HepG2 (cell line): ENCODE measurements around the gene FZD4. TPM values are rescaled to one million over a fixed set of nuclear protein-coding genes. Genes with fewer than 3 reads are reported as not detected.

Source experiments
- AHR ChIP-seq: IDR thresholded peaks from 2 replicates; pipeline ENCODE4 v1.6.1; 2018; ENCODE audit warnings: missing genetic modification reagents, missing compliant biosample characterization
- GLI4 ChIP-seq: sonication (generic); formaldehyde crosslinking; IDR thresholded peaks from 2 replicates; pipeline ENCODE4 v1.5.1; 2020; ENCODE audit warnings: missing genetic modification reagents, mild to moderate bottlenecking, moderate library complexity, borderline replicate concordance
- HMGXB3 ChIP-seq: sonication (generic); formaldehyde crosslinking; IDR thresholded peaks from 2 replicates; pipeline ENCODE4 v1.4.0; 2020; ENCODE audit warnings: missing genetic modification reagents, borderline replicate concordance
- MTA1 ChIP-seq: sonication (generic); formaldehyde crosslinking; IDR thresholded peaks from 2 replicates; pipeline ENCODE4 v1.4.0; 2020; ENCODE audit warnings: missing genetic modification reagents, mild to moderate bottlenecking, borderline replicate concordance
- ZNF280B ChIP-seq: sonication (generic); formaldehyde crosslinking; IDR thresholded peaks from 2 replicates; pipeline ENCODE4 v1.5.0; 2020; ENCODE audit warnings: missing genetic modification reagents, mild to moderate bottlenecking, borderline replicate concordance
- ZNF318 ChIP-seq: sonication (generic); formaldehyde crosslinking; IDR thresholded peaks from 2 replicates; pipeline ENCODE4 v1.4.0; 2020; ENCODE audit warnings: mild to moderate bottlenecking, missing genetic modification reagents
- ZNF382 ChIP-seq: sonication (generic); formaldehyde crosslinking; IDR thresholded peaks from 2 replicates; pipeline ENCODE4 v1.5.0; 2020; ENCODE audit warnings: missing genetic modification reagents, mild to moderate bottlenecking, borderline replicate concordance
- polyA plus RNA-seq, 8 experiments: library from polyadenylated mRNA; depleted of rRNA in 3 of 8; stranded (reverse) in 7 of 8; unstranded in 1 of 8; fragments of >200 nt; fragmentation: Illumina TruSeq in 4 of 8; extraction: Trizol in 4 of 8; gene quantifications; 2 replicates each; pipeline versions ENCODE4 v1.2.1 to v1.2.3, GENCODE V29; 2011 to 2016; ENCODE audit warnings: low read depth in 4 of 8, missing spikeins in 1 of 8, mixed read lengths in 1 of 8; ENCODE audit not compliant: insufficient read depth in 1 of 8
- total RNA-seq, 5 experiments: library from RNA; depleted of rRNA; stranded (reverse); fragments of >200 nt; fragmentation: Illumina TruSeq; extraction: Trizol; gene quantifications; 2 replicates each; pipeline ENCODE4 v1.2.3, GENCODE V29; 2016; ENCODE audit warnings: low read depth in 1 of 5
- TF ChIP-seq, protein P1 (sequence below): sonication (generic); formaldehyde crosslinking; IDR thresholded peaks from 2 replicates; pipeline ENCODE4 v1.4.0; 2020; ENCODE audit warnings: low read depth, missing genetic modification reagents

Gene FZD4
- total and polyA plus RNA-seq, 2 of the 13 experiments (the other 11 are each of a cell fraction or from before 2014, with no cell fraction given) = 46.5 to 70.4 TPM

GRCh38 chr11:86941077-86941870 is 13.9 kb downstream of the FZD4 start (continued):
- no peak for TF ChIP-seq ZNF318 (CRISPR knock-in tag)
- TF ChIP-seq ZNF280B (CRISPR knock-in tag) = no peak
- TF ChIP-seq HMGXB3 (CRISPR knock-in tag) = no peak
- no peak for TF ChIP-seq MTA1 (CRISPR knock-in tag)
- TF ChIP-seq AHR (CRISPR knock-in tag) = no peak; the same call in 1 of the 2 replicates
- no peak for TF ChIP-seq GLI4 (CRISPR knock-in tag)
- TF ChIP-seq, protein P1, sequence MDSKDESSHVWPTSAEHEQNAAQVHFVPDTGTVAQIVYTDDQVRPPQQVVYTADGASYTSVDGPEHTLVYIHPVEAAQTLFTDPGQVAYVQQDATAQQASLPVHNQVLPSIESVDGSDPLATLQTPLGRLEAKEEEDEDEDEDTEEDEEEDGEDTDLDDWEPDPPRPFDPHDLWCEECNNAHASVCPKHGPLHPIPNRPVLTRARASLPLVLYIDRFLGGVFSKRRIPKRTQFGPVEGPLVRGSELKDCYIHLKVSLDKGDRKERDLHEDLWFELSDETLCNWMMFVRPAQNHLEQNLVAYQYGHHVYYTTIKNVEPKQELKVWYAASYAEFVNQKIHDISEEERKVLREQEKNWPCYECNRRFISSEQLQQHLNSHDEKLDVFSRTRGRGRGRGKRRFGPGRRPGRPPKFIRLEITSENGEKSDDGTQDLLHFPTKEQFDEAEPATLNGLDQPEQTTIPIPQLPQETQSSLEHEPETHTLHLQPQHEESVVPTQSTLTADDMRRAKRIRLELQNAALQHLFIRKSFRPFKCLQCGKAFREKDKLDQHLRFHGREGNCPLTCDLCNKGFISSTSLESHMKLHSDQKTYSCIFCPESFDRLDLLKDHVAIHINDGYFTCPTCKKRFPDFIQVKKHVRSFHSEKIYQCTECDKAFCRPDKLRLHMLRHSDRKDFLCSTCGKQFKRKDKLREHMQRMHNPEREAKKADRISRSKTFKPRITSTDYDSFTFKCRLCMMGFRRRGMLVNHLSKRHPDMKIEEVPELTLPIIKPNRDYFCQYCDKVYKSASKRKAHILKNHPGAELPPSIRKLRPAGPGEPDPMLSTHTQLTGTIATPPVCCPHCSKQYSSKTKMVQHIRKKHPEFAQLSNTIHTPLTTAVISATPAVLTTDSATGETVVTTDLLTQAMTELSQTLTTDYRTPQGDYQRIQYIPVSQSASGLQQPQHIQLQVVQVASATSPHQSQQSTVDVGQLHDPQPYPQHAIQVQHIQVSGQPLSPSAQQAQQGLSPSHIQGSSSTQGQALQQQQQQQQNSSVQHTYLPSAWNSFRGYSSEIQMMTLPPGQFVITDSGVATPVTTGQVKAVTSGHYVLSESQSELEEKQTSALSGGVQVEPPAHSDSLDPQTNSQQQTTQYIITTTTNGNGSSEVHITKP = no peak
- TF ChIP-seq ZNF382 (CRISPR knock-in tag) = no peak
